Sigmoid colon (tissue), 3 donors: ENCODE results near the gene IRX2.

Experiments used
- CTCF ChIP-seq, 4 experiments: fragments of 450-650 bp in 3 of 4; fragments of 200-600 bp in 1 of 4; IDR thresholded peaks; one replicate each; pipeline ENCODE4 v1.5.1; 2016 to 2019; ENCODE audit warnings: antibody characterized with exemption in 4 of 4, mild to moderate bottlenecking in 3 of 4, moderate library complexity in 2 of 4
- POLR2A ChIP-seq, 2 donors: fragments of 450-650 bp; IDR thresholded peaks; one replicate each; pipeline ENCODE4 v1.6.1; 2016; ENCODE audit warnings: antibody characterized with exemption in 2 of 2, mild to moderate bottlenecking in 2 of 2, moderate library complexity in 2 of 2

- no peak for TF ChIP-seq CTCF (IDR thresholded peaks at IDR 0.05)
- no peak for TF ChIP-seq POLR2A (IDR thresholded peaks at IDR 0.05)
These were observed 11.2 kb downstream of the IRX2 start for GRCh38 chr5:2740051-2740875.
